RWPE2 (cell line): ENCODE results near the gene GNAS-AS1.
"Not testable (repeated sequence)": the region's sequence is repeated elsewhere in the genome, so short reads cannot be mapped to it uniquely, and the experiment has no call there.

ENCODE experiments used
- ATAC-seq: fragments of 200-7000 bp; cut with Tn5 transposase; 3 replicates; pipeline ENCODE4 v1.9.1; 2021; ENCODE audit warnings: low read depth
- DNase-seq: peaks from one replicate; pipeline ENCODE4 v3.0.0-alpha.2; 2020; ENCODE audit warnings: low spot score
- H3K27ac ChIP-seq: fragments of 450-650 bp; 2 replicates; pipeline ENCODE4 v1.5.1; 2017; ENCODE audit warnings: mild to moderate bottlenecking; ENCODE audit not compliant: poor library complexity, severe bottlenecking
- H3K27me3 ChIP-seq: fragments of 250-450 bp; sonication (Bioruptor Pico); 2 replicates; pipeline ENCODE4 v1.5.1; 2021; ENCODE audit warnings: mild to moderate bottlenecking, moderate library complexity; ENCODE audit not compliant: insufficient read depth, poor library complexity, severe bottlenecking
- H3K36me3 ChIP-seq: fragments of 250-450 bp; sonication (Bioruptor Pico); 2 replicates; pipeline ENCODE4 v1.5.1; 2020; ENCODE audit warnings: low read depth, mild to moderate bottlenecking, moderate library complexity
- H3K4me1 ChIP-seq: fragments of 250-450 bp; sonication (Bioruptor Pico); 2 replicates; pipeline ENCODE4 v1.5.1; 2021; ENCODE audit warnings: mild to moderate bottlenecking, moderate library complexity; ENCODE audit not compliant: insufficient read depth, poor library complexity, severe bottlenecking
- H3K4me3 ChIP-seq: fragments of 250-450 bp; sonication (Bioruptor Pico); 2 replicates; pipeline ENCODE4 v1.5.1; 2021; ENCODE audit warnings: mild to moderate bottlenecking, moderate library complexity; ENCODE audit not compliant: severe bottlenecking
- H3K9me3 ChIP-seq: fragments of 250-450 bp; sonication (Bioruptor Pico); 2 replicates; pipeline ENCODE4 v1.5.1; 2021; ENCODE audit warnings: mild to moderate bottlenecking, moderate library complexity; ENCODE audit not compliant: severe bottlenecking
- CTCF ChIP-seq: fragments of 450-650 bp; IDR thresholded peaks from one replicate; pipeline ENCODE4 v1.5.1; 2017; ENCODE audit warnings: mild to moderate bottlenecking, moderate library complexity; ENCODE audit not compliant: poor library complexity, severe bottlenecking

GNAS-AS1 gene

GRCh38 chr20:58835231-58835630 lies 15.5 kb downstream of the GNAS-AS1 start:
- DNase-seq (no peak), ATAC-seq (no peak)
- no peak for TF ChIP-seq CTCF
- H3K4me1 ChIP-seq: no peaks in the 10 kb centered on the region
- H3K27ac ChIP-seq: no peak overlapping the region
- H3K4me3 ChIP-seq: no peak overlapping the region
- H3K27me3 ChIP-seq: peaks cover 19% of the 10 kb centered on the region
- H3K9me3 ChIP-seq: no peaks in the 10 kb centered on the region
- peaks cover 58% of the 10 kb centered on the region for H3K36me3 ChIP-seq

GRCh38 chr20:58833921-58834320 lies 16.8 kb downstream of the GNAS-AS1 start:
- TF ChIP-seq CTCF: no peak
- DNase-seq (no peak), ATAC-seq (no peak)
- no peak overlapping the region for H3K27ac ChIP-seq
- no peak overlapping the region for H3K4me3 ChIP-seq
- peaks cover 55% of the 10 kb centered on the region for H3K36me3 ChIP-seq
- H3K4me1 ChIP-seq: no peaks in the 10 kb centered on the region
- peaks cover 6% of the 10 kb centered on the region for H3K27me3 ChIP-seq
- H3K9me3 ChIP-seq: no peaks in the 10 kb centered on the region

- ATAC-seq (no peak), DNase-seq (no peak)
- no peak overlapping the region for H3K4me3 ChIP-seq
- no peaks in the 10 kb centered on the region for H3K4me1 ChIP-seq
- H3K27me3 ChIP-seq: peaks cover 6% of the 10 kb centered on the region
- H3K36me3 ChIP-seq: peaks cover 48% of the 10 kb centered on the region
- TF ChIP-seq CTCF: no peak
- H3K27ac ChIP-seq: no peak overlapping the region
- H3K9me3 ChIP-seq: no peaks in the 10 kb centered on the region
These were observed 18.2 kb downstream of the GNAS-AS1 start for GRCh38 chr20:58832457-58832856.

GRCh38 chr20:58829531-58829941 lies 21.2 kb downstream of the GNAS-AS1 start:
- no peak for ATAC-seq
- H3K27me3 ChIP-seq: peaks cover 3% of the 10 kb centered on the region
- DNase-seq: no peak
- H3K4me1 ChIP-seq: no peaks in the 10 kb centered on the region
- H3K27ac ChIP-seq: no peak overlapping the region
- no peak overlapping the region for H3K4me3 ChIP-seq
- no peak for TF ChIP-seq CTCF
- no peaks in the 10 kb centered on the region for H3K9me3 ChIP-seq
- peaks cover 46% of the 10 kb centered on the region for H3K36me3 ChIP-seq

- not testable (repeated sequence) for DNase-seq, H3K4me3 ChIP-seq, ATAC-seq
These were observed 21.9 kb downstream of the GNAS-AS1 start for GRCh38 chr20:58828804-58829203.

More at GRCh38 chr20:58828804-58829203, 21.9 kb downstream of the GNAS-AS1 start:
- not testable (repeated sequence) for H3K4me1 ChIP-seq, H3K27me3 ChIP-seq, H3K9me3 ChIP-seq, H3K27ac ChIP-seq
- H3K36me3 ChIP-seq: peaks cover 47% of the 10 kb centered on the region
